CD4-positive, alpha-beta T cell treated with Interleukin-15 for 4 hours (primary cell): ENCODE measurements around the gene KLRB1.
"Not testable (repeated sequence)": the region's sequence is repeated elsewhere in the genome, so short reads cannot be mapped to it uniquely, and the experiment has no call there.

Experiments
- DNase-seq: peaks from one replicate; pipeline ENCODE4 v3.0.0-alpha.2; 2020; ENCODE audit warnings: low spot score

KLRB1 gene

DNA sequence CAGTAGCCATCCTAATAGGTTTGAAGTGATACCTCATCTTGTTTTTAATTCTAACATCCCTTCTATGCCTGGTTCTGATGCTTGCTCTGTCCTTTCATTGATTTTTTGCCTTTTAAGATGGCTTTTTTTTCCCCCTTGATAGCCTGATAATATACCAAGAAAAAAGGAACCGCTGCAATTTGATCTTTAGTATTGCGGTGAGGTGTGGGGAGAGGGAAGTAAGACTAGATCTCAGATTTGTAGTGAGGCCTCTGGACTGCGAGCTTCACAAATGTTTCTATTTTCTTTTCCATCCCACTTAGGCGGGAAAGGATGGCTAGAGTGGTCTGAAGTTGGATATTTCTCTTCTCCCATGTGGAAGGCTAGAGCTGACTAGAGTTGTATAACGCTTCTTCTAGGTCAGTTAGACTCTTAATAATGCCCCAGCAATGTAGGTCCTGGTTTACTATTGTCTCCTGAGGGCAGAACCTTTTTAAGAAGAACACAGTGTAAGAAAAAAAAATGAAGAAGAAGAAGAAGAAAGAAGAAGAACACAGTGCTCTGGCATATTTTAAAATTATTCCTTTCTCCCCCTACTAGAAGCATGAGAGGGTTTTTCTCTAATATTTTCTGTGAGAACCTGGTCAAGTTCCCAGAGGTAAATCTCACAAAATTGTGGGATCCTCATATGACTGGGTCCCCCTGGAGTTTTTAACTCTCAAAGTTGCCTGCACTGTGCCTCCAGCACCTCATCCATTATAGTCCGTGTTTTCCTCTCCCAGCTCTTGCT lies 11.9 kb upstream of the KLRB1 start:
- no peak for DNase-seq

- not testable (repeated sequence) for DNase-seq
These were observed 11.2 kb upstream of the KLRB1 start for GRCh38 chr12:9618906-9619305.

- DNase-seq: no peak
These were observed 9.4 kb upstream of the KLRB1 start for GRCh38 chr12:9617124-9617523.

- DNase-seq: peak; percentile 64
These were observed 7.9 kb upstream of the KLRB1 start for GRCh38 chr12:9615420-9616136.

- DNase-seq: not testable (repeated sequence)
These were observed 2.9 kb upstream of the KLRB1 start for GRCh38 chr12:9610606-9611005.

GRCh38 chr12:9606736-9607372 lies 862 bp downstream of the KLRB1 start:
- peak; percentile 14 for DNase-seq

DNA sequence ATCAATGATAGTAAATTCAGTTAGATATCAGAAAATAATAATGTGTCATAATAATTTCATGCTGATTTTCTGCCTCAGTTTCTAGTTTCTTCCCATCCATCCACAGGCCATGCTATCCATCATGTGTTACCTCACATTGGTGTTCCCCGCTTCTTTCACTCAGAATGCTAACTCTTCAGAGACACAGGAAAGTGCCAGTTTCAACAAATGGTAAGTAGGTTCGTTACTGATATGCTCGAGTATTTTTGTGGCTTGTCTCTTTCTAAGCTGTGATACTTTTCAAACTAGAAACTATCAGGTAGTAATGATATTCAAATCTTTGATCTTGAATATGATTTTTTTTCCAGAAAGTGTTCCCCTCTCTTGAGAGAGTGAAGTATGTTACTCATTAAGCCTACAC lies 1.5 kb downstream of the KLRB1 start:
- no peak for DNase-seq

DNA sequence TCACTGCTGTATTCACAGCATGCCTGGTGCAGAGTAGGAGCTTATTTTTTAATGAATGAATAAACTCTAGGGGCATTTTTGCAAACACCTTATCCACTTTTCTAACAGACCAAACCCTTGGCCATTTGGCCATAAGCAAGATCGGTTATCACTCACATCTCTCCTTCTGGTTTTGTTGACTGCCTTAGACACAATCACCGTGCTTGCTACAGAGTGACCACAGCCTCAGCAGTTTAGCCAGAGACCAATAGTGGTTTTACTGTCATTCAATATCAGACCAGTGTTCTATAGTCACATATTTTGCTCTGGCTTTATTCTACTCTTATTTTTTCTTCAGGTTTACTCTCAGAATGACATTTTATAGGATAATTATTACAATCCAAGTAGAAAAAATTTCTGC lies 2.2 kb downstream of the KLRB1 start:
- DNase-seq: no peak

DNA sequence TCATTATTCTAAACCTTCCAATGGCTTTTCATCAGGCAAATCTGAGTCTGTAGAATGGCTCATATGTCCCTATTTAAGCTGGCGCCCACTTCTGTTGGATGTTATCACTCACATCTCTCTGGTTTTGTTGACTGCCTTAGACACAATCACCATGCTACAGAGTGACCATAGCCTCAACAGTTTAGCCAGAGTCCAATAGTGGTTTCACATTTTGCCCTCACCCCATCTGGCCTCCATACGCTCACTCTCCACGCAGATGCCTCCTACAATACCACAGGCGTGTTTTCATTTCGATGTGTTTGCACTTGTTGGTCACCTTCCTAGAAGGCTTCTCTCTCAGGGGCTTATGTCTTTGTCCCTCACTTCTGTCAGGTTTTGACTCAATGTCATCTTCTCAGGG lies 3.4 kb downstream of the KLRB1 start:
- no peak for DNase-seq

DNA sequence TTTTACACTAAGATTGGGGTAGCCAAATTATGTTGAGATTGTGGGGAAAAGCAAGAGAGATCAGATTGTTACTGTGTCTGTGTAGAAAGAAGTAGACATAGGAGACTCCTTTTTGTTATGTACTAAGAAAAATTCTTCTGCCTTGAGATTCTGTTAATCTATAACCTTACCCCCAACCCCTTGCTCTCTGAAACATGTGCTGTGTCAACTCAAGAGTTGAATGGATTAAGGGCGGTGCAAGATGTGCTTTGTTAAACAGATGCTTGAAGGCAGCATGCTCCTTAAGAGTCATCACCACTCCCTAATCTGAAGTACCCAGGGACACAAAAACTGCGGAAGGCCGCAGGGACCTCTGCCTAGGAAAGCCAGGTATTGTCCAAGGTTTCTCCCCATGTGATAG lies 7.3 kb downstream of the KLRB1 start:
- DNase-seq: not testable (repeated sequence)

DNA sequence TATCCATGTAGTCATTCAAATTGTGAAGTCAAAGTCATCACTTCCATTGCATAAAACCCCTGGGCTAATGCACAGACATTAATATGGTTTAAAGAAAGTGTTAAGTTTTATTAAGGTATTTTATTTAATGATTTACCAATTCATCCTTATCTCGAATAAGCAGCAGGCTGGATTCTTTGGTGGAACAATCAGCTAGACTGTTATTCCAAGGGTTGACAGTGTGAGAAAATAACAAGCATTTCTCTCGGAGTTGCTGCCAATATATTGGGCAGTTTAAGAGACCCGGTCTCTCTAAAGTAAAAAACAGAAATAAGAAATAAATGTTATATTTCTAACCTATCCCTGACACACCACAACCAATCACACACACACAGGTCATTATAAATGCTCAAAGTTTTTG lies 9.4 kb downstream of the KLRB1 start:
- DNase-seq: no peak

DNA sequence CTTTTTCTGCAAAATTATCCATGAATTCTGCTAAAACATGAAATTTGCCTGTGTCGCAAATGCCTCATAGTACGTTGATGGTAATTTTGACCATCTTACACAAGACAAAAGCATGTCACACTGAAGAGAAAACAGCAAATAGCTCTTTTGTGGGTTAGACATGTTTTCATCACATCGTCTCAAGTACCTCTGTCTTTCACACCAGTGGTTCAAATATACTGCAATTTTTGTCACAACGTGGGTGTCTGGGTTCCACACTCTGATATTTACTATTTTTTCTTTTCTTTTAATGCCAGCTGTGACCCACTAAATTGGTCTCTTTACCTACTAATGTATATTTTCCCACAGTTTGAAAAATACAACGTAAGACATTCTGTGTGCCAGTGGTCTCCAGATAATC lies 10.4 kb downstream of the KLRB1 start:
- DNase-seq: no peak

GRCh38 chr12:9590441-9590840 lies 17.3 kb downstream of the KLRB1 start:
- DNase-seq: no peak

GRCh38 chr12:9588749-9589148 lies 19.0 kb downstream of the KLRB1 start:
- no peak for DNase-seq

DNA sequence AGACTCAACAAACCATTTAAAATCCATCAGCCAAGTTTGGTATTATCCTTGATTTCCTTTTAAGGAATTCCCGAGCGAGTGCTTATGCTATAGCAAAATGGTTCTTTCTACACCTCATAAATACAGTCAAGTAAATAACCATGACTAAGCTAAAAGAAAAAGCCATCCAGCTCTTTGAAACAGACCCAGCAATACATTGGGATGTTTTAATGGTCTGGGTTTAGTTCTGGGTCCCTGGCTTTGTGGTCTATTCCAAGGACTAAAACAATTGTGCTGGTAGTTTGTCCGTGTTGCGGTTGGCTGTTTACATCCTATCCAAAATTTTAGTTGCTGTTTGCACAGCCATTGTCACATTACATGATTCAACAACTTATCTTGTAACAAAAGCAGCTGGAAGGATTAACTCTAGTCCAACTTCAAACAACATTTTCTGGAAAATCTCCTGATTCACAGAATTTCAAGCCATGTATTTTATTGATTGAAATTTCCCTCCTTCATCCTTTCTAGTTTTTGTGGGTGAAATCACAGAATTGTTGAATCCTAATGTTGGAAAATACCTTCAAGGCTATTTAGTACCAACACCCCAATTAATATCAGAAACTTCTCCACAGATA lies 19.6 kb downstream of the KLRB1 start:
- no peak for DNase-seq

DNA sequence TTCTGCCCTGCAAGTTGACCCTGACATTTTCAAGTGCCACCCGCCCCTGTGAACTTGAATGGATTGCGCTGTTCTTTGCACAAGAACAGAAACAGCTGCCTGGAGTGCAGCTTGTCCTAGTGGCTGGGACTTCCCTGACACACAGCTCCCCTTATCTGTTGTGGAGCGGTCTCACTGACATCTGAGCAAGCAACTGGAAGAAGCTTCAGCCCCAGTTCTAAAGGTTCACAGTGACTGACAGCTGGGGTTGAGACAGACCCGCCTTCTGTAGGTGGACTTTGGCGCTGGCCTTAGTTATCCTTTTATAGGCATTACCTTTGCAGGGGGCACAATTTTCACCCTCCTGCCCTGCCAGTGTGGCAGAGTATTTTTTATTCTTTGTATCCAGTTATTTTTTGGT lies 30.0 kb downstream of the KLRB1 start:
- not testable (repeated sequence) for DNase-seq

- not testable (repeated sequence) for DNase-seq
These were observed 40.6 kb downstream of the KLRB1 start for GRCh38 chr12:9567151-9567550.

- DNase-seq: not testable (repeated sequence)
These were observed 41.6 kb downstream of the KLRB1 start for GRCh38 chr12:9566113-9566512.

DNA sequence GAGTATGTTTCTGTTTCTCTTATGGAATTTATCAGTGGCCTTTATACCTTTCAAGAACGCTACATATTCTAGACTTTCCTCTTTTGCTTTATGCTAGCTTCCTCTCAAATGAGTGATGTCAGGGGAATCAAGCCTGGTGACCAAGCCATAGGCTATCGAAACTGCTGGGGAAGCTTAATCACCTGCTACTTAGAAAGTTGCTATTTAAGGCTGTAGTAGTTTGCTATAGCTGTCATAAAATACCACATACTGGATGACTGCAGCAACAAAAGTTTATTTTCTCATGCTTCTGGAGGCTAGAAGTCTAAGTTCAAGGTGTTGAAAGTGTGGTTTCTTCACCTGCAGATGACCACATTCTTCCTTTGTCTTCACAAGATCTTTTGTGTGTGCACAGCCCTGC lies 43.3 kb downstream of the KLRB1 start:
- not testable (repeated sequence) for DNase-seq

- not testable (repeated sequence) for DNase-seq
These were observed 44.8 kb downstream of the KLRB1 start for GRCh38 chr12:9562841-9563453.

DNA sequence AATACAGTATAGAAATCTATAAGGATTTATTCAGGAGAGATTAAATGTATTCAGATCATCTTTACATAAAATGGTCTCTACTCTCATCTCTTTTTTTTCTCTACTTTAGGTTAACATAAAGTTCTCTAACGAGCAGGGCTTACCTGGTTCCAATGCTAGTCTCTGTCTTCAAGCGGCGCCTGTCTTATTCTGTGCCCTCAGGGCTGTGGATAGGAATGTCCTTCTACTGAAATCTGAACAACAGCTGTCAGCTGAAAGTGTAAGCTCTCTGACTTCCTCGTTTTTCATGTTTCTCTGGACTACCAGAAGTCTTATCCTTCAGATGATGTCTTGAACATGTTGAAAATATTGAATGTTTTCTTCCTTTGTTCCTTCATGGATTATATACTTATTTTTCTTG lies 62.2 kb downstream of the KLRB1 start:
- not testable (repeated sequence) for DNase-seq
